GM20431 (cell line): Measurements from ENCODE around the gene PCNX2.
"Not testable (repeated sequence)": the region's sequence is repeated elsewhere in the genome, so short reads cannot be mapped to it uniquely, and the experiment has no call there.

ENCODE experiments used
- in situ Hi-C: fragments of 300-500 bp; cut with MseI, MboI; formaldehyde crosslinking; loops from one replicate; pipeline ENCODE4 v1.15.0; 2020; ENCODE audit warnings: low sequenced_read_pairs; ENCODE audit not compliant: unreplicated experiment

The PCNX2 gene

DNA sequence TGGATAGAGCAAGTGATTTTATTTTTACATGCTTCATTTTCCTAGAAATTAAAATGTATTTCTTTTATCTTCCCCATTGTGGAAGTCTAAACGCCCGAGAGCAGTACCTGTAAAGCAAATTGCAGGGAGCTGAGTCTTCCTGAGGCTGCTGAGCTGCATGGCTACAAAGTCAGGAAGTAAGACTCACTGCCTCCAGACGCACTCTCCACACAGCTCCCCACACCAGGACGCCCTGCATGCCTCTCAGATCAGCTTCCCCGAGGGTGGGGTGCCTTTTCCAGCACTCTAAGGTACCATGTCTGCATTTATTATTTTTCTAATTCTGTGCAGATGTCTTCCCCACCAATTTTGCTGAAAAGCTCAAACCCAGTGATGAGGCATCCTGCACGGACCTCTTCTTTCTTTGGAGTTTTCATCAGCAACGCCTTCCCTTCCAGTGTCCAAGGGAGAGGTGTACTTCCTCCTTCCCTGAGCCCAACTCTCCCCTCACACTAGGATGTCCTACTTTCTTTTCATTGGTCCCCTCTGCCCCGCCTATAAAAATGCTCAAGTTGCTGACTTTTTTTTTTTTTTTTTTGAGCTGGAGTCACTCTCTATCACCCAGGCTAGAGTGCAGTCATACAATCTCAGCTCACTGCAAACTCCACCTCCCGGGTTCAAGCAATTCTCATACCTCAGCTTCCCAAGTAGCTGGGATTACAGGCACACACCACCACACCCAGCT lies 114.7 kb downstream of the PCNX2 start:
- in situ Hi-C loops: no loop called here

DNA sequence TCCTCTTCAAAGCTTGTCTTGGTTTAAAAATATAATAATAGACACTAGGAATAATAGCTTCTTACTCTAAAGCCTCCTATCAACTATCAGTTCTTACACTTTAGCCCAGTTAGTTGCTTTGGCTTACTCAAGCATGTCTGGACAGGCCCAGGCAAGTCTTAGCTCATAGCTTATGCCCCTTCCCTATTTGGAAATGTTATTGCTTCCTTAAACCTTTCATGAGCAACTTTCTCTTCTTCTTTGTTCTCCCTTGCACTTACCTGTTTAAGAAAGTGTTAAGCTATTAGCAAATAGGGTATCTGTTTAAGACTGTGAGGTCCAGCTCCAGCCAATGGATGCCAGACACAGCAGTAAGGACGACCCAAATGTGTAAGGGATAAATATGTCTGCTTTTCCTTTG lies 115.9 kb downstream of the PCNX2 start:
- in situ Hi-C loops: not testable (repeated sequence)

DNA sequence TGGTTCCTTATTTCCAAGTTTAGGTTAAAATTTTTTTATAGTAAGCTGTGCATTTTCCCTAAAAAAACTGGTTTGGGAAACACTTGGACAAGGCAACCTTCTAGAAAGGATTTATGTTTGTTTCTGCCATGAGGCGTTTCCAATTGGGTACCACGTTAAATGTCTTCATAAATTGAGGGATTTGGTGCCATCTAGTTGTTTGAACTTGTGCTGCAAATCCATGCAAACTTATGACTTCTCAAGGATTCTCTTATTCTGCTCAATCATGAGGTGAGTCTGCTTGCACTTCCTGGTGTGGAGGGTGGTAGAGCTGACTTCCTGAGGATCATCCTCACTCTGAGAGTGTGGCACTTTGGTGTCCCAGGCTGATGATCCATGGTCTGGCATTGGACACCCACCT lies 123.3 kb downstream of the PCNX2 start:
- in situ Hi-C loops: no loop called here

DNA sequence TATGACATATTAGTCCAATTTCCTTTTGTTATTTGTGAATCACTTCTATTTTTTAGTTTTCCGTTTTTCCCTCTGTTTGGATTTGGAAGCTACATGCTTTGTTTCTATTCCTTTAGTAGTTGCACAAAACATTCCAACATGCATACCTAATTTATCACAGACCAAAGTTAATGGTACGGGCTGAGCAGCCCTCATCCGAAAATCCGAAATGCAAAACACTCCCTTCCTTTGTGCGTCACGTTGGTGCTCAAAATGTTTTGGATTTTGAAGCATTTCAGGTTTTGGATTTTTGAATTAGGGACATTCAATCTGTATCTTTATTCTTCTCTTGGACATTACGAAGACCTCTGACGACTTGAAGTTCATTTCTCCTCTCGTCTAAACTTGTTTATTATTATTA lies 124.8 kb downstream of the PCNX2 start:
- in situ Hi-C loops: no loop called here

DNA sequence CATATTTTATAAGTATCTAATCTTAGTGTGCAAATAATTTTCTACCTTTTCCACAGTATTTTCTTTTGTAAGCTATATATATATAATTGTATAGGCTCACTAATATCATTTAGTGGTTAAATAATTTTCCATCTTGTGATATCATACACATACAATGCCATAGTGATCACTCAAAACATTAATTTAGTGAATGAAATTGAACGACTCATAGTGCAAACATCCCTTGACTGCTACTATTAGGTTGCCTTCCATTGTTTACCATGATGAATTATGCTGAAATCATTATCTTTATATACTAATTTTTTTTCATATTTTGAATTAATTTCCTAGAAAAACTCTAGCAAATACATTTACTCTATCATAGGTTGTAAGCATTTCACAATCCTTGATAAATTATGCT lies 127.1 kb downstream of the PCNX2 start:
- in situ Hi-C loops: no loop called here

DNA sequence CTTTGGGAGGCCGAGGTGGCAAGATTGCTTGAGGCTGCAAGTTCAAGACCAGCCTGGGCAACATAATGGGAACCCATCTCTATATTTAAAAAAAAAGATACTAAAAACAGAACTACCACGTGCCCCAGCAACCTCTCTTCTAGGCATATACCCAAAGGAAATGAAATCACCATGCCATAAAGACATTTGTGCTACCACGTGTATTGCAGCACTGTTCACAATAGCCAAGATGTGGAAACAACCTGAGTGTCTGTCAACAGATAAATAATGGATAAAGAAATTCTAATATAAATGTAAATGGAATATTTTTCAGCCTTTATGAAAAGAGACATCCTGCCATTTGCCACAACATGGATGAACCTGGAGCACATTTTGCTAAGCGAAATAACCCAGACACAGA lies 128.6 kb downstream of the PCNX2 start:
- in situ Hi-C loops: no loop called here

DNA sequence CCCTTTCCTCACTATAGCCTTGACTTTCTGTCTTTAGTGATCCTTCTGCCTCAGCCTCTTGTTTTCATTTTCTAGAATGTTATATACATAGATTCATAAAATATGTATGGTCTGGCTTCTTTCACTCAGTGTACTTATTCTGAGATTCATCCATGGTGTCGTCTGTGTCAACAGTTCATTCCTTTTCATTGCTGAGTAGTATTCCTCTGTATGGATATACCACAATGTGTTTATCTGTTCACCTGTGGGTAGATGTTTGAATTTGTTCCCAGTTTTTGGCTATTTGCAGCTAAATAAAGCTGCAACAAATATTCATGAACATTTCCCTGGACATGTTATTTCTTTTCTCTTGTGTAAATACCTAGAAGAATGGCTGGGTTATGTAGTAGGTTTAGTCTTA lies 131.8 kb downstream of the PCNX2 start:
- in situ Hi-C loops: no loop called here

DNA sequence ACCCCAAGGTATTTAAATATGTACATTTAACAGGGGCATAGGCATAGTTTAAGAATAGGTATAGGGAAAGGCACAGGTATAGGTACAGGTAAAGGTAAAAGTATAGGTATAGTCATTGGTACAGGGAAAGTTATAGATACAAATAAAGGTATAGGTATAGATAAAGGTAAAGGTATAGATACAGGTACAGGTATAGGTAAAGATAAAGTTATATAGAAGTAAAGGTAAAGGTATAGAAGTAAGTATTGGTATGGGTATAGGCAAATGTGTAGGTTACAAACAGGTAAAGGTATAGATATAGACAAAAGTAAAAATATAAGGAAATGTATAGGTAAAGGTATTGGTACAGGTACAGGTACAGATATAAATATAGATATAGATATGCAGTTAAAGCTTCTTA lies 137.2 kb downstream of the PCNX2 start:
- in situ Hi-C loops: no loop called here

DNA sequence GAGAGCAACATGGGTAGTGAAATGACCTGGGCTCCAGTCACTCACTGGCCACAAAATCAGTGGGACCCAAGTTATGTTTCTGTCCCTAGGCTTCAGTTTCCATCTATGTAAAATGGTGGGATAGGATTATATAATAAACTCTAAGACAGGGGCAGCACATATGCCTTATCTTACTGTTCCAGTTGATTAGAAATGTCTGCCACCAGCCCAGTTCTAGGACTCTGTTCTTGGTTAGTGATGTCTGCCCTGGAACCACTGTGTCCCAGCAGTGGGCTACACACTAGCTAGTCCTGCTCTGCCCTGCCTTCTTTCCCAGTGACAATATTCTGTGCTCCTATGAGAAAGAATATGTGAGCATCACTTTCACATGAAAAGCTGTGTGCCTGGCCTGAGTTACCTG lies 138.3 kb downstream of the PCNX2 start:
- in situ Hi-C loops: no loop called here

DNA sequence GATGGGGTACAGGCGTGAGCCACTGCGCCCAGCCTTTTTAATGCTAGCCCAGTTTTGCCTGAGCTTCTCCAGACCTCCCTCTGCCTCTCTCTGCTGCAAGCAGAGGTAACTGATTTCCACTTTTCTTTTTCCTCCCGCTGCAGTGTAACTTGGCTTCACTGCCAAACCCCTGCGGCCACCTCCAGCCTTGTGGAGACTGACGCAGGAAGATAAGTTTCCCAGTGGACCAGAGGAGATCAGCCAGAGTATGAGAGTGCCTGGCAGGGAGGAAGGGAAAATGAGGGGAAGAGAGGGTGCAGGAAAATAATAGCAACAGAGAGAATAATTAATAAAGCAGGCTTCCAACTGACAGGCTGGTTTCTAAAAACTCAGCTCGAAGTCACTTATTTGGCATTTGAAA lies 143.7 kb downstream of the PCNX2 start:
- in situ Hi-C loops: no loop called here

DNA sequence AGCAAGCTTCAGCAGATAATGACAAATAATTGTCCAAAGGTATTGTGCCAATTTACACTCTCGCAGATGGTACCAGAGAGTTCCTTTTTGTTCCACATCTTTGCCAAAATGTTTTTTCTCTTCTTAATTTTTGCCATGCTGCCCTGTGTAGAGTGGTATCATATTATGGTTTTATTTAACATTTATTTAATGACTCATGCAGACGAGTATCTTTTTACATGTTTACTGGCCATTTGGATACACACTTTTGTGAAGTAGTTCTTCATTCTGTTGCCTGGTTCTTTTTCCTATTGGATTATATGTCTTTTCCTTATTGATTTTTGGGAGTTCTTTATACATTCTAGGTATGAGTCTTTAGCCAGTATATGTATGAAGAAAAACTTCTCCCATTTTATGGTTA lies 151.1 kb downstream of the PCNX2 start:
- in situ Hi-C loops: no loop called here

DNA sequence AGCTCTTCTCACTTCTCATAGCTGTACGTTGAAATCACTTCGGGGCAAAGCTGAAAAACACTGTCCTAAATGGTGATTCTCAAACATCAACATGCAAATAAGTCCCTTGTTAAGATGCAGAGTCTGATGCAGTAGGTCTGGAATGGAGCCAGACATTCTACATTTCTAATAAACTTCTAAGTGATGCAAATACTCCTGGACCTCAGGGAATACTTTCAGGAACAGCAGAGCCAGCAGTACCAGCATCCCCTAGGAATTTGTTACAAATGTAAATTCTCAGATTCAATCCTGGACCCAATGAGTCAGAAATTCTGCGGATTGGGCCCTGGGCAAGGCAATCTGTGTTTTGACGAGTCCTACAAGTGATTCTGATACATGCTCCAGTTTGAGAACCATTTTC lies 152.3 kb downstream of the PCNX2 start:
- in situ Hi-C loops: no loop called here

DNA sequence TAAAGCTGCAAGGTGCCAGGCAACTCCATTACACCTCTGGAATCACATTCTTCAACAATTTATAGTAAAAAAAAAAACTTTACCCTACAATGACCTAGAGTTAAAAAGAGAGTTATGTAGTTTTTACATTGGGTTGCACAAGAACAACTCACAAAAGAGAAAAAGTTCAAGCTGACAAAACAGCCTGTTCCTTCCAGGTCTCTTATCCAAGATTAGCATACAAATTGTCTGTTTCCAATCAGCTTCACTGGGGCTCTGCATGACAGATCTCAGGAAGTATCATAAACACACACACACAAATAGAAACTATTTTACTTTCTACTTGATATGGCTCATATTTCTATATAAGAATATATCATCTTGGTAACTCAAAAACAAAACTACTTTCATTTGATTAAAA lies 154.6 kb downstream of the PCNX2 start:
- in situ Hi-C loops: no loop called here

DNA sequence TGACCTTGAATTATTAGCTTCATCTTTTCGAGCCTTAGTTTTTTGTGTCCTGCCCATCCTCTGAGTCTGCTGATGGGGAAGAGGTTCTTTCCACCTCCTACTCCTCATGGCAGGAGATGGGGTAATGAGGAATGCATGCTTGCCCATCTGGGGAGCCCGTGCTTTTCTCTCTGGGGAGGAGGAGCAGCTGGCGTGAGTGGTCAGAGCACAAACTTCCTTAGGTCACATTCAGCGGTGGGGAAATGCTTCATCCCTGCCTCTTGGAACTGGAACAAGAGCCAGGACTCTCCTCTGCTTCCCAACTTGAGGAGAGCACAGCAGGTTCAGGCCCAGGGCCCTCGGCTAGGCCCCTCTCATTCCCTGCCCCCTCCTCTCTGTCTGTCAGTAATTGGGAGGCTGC lies 155.0 kb downstream of the PCNX2 start:
- in situ Hi-C loops: no loop called here

DNA sequence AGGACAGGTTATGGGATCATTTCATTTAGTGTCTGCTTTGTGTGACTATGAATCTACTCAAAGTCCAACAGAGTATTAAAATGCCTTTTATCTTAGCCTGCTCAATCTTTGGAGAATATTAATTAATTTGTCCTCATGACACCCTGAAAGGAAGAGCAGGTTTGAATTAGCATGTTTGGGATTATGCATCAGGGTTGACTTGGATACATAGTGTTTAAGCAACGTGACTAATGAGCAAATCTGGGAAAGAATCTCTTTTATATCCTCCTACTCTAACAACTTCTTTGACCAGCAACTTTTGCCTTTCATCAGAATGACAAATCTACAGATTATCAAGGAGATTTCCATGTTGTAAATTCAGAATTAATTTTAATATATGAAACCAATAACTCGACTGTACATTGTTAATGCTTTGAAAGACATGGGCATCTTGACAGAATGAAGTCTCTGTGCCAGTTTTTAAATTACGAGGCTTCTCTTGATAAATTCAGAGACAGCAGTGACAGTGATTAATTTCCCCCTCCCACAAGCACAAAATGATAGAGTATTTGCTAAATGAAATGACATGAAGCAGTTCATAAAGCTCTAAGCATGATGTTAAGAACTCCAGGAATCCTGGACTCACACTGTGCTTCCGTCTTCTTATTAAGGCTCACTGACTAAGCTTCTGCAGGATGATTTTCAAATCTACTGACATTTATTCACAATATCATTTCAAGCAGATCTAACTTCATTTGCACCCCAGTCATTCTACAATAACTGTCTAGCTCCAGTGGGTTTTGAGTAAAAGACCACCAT lies 156.5 kb downstream of the PCNX2 start:
- in situ Hi-C loops: no loop called here

DNA sequence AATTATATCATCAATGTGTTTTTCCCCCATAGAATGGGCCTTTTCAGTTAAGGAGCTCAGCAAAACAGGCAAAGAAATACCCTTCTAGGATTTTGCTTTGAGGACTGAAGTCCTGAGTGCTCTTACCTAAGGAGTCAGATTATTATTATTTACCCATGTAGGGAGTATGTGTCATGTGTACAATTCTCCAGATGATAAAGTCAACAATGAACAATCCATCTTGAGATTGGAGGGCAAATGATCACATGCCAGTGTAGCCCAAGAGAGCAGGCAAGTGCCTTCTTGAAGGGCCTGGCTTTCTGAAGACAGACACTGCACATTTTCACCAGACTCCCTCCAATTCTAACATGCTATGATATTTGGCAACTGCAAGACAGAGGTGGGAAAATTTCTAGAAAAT lies 159.7 kb downstream of the PCNX2 start:
- in situ Hi-C loops: no loop called here

DNA sequence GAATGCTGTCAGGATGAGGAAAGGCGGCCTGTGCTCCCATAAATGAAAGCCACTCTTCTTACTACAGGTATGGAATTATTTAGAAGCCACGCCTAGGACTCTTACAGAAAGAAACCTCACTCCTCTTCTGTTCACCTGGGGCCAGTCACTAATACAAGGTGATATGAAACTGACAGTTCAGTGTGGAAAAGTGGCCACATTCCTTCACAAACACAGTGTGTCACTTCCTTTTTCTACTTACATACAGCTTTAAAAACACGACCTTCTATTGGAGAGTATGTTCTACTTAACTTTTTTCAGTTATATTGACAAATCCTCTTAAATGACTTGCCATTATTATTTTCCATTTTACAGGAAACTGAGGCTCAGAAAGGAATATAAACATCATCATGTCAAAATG lies 163.1 kb downstream of the PCNX2 start:
- in situ Hi-C loops: no loop called here

DNA sequence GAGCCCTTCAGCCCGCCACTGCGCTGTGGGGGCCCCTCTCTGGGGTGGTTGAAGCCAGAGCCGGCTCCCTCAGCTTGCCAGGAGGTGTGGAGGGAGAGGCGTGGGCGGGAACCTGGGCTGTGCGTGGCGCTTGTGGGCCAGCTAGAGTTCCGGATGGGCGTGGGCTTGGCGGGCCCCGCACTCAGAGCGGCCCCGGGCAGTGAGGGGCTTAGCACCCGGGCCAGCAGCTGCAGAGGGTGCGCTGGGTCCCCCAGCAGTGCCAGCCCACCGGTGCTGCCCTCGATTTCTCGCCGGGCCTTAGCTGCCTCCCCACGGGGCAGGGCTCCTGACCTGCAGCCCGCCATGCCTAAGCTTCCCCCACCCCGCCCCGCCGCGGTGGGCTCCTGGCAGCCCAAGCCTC lies 166.5 kb downstream of the PCNX2 start:
- in situ Hi-C loops: not testable (repeated sequence)

DNA sequence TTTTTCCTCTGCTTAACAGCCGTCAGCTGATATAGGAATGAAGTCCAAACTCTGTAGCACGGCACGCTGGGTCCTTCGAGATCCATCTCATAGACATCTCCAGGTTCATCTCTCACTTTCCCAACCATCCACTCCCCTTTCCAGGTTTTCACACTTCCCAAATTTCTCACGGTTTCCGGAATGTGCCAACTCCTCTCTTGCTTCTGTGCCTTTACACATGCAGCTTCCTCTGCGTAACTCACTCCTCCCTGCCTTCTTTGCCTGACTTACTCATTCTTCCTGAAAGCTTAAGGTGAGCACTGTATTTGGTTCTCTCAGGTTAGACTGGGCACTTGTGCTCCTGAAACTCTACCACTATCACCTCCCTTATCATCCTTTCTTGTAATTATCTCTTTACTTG lies 168.4 kb downstream of the PCNX2 start:
- in situ Hi-C loops: no loop called here

DNA sequence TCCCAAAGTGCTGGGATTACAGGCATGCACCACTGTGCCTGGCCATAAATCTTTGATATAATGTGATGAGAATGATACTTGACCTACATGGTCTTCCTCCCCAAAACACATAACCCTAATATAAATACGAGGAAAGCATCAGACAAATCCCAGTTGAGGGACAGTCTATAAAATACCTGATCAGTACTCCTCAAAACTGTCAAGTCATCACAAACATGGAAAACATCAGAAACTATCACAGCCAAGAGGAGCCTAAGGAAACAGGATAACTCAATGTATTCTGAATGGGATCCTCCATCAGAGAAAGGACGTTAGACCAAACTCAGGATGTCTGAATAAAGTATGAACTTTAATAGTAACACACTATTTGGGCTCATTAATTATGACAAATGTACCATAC lies 172.7 kb downstream of the PCNX2 start:
- in situ Hi-C loops: no loop called here

DNA sequence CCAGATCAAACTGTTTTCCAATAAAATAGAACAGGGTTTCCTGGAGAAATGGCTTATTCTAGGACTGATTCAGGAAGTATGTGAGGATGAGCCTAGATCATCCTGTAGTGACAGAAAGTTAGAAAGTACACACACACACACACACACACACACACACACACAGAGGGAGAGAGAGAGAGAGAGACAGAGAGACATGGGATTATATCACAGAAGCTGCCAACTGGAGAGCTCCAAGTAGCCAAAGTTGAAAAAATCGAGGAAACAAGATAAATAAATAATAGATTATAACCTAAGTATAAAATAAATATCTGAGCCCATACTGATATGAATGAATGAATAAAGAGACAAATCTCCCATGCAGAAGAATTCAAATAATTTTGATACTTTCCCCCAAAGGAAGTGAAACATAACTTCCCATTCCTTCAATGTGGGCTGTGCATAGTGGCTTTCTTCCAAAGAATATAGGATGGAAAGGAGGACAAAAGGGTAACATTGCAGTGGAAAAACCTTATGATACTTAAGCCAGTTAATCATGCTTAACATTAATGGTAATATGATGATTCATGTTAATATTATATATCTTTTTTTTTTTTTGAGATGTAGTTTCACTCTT lies 173.5 kb downstream of the PCNX2 start:
- in situ Hi-C loops: no loop called here
